ENCODE data around the gene NOL8.

DNA sequence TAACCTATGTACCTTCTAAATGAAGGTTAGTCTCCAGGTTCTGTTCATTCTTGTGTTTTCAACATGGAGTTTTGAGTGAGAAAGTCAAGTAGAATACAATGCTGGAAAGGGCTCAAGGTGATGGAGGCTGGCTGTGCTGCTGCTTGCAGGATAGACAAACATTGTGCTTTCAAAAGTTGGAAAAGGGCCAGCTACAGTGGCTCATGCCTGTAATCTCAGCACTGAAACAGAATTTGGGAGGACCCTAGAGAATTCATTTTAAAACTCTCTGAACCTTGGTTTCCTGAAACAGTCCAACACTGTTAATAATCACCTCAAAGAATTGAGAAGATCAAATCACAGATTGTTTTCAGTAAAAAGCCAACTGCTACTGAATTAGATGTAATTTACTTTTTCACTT lies 16.3 kb downstream of the NOL8 start:
- TF ChIP-seq EZH2 (IDR thresholded peaks at IDR 0.05) (no peak), FOXP2 (optimal IDR thresholded peaks at IDR 0.05; ENCODE audit: control extremely low read depth, extremely low read length, insufficient read depth) (no peak)
